PC-9 (cell line): ENCODE data around the gene ANKDD1B.

Experiments used
- EZH2 ChIP-seq: fragments of 200-600 bp; sonication (generic); IDR thresholded peaks from 2 replicates; pipeline ENCODE4 v1.8.0; 2017; ENCODE audit warnings: antibody characterized with exemption, low read depth
- TF ChIP-seq, protein P1 (sequence below): fragments of 200-600 bp; sonication (generic); conservative IDR thresholded peaks from 2 replicates; pipeline ENCODE4 v1.6.1; 2017; ENCODE audit warnings: mixed run types, antibody characterized with exemption, mild to moderate bottlenecking, moderate library complexity

DNA sequence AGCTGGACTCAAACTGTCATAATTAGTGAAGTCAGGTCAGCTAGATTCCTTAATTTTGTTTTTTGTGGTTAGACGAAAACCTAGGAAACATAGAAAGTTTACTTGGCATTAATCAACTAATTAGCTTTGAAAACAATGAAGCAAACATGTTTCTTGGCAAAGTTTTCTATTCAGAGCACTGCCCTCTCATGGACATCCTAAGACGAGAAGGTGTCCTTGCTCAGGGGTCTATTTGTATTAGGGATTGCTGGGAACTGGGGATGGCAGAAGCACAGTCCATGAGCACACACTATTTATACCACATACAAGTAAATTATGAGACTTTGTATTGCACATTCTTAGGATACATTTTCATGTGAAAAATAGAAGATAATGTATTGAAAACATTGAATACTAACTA, 56.3 kb downstream of the ANKDD1B start:
- TF ChIP-seq, protein P1, sequence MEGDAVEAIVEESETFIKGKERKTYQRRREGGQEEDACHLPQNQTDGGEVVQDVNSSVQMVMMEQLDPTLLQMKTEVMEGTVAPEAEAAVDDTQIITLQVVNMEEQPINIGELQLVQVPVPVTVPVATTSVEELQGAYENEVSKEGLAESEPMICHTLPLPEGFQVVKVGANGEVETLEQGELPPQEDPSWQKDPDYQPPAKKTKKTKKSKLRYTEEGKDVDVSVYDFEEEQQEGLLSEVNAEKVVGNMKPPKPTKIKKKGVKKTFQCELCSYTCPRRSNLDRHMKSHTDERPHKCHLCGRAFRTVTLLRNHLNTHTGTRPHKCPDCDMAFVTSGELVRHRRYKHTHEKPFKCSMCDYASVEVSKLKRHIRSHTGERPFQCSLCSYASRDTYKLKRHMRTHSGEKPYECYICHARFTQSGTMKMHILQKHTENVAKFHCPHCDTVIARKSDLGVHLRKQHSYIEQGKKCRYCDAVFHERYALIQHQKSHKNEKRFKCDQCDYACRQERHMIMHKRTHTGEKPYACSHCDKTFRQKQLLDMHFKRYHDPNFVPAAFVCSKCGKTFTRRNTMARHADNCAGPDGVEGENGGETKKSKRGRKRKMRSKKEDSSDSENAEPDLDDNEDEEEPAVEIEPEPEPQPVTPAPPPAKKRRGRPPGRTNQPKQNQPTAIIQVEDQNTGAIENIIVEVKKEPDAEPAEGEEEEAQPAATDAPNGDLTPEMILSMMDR, result no peak
- TF ChIP-seq EZH2, result no peak
